Esophagus muscularis mucosa (tissue), 4 donors: ENCODE results near the gene TMA16. TPM values are rescaled to one million over a fixed set of nuclear protein-coding genes. Genes with fewer than 3 reads are reported as not detected.

Source experiments
- DNase-seq: peaks from one replicate; pipeline ENCODE4 v3.0.0-alpha.2; 2017; ENCODE audit errors: extremely low spot score
- H3K27ac ChIP-seq, 4 donors: fragments of 200-600 bp; sonication (generic); replicated peaks in 1 of 4; 1 replicate in 3 of 4; 2 replicates in 1 of 4; pipeline ENCODE4 v1.5.1; 2016 to 2019; ENCODE audit warnings: mild to moderate bottlenecking in 1 of 4
- H3K27me3 ChIP-seq, 4 donors: fragments of 200-600 bp; sonication (generic); one replicate each; pipeline versions ENCODE4 v1.5.1 to v1.6.0; 2016 to 2019
- H3K36me3 ChIP-seq, 4 donors: fragments of 200-600 bp; sonication (generic); one replicate each; pipeline ENCODE4 v1.5.1; 2016 to 2019
- H3K4me1 ChIP-seq, 4 donors: fragments of 200-600 bp; sonication (generic); one replicate each; pipeline ENCODE4 v1.5.1; 2016 to 2019
- H3K4me3 ChIP-seq, 4 donors: fragments of 200-600 bp; sonication (generic); 1 replicate in 2 of 4; 2 replicates in 2 of 4; pipeline ENCODE4 v1.5.1; 2016 to 2019; ENCODE audit warnings: mild to moderate bottlenecking in 4 of 4, moderate library complexity in 1 of 4
- H3K9me3 ChIP-seq, 4 donors: fragments of 200-600 bp; sonication (generic); 1 replicate in 3 of 4; 2 replicates in 1 of 4; pipeline ENCODE4 v1.5.1; 2016 to 2019
- CTCF ChIP-seq, 3 experiments: fragments of 200-600 bp in 2 of 3; fragments of 450-650 bp in 1 of 3; sonication (generic) in 2 of 3; IDR thresholded peaks; one replicate each; pipeline ENCODE4 v1.5.1; 2017 to 2019; ENCODE audit warnings: antibody characterized with exemption in 3 of 3, mild to moderate bottlenecking in 2 of 3, moderate library complexity in 1 of 3
- EP300 ChIP-seq: sonication (generic); formaldehyde crosslinking; IDR thresholded peaks from one replicate; pipeline ENCODE4 v1.6.1; 2017; ENCODE audit warnings: antibody characterized with exemption
- POLR2A ChIP-seq: fragments of 450-650 bp; IDR thresholded peaks from one replicate; pipeline ENCODE4 v1.6.1; 2017; ENCODE audit warnings: antibody characterized with exemption, moderate library complexity, mild to moderate bottlenecking, low read depth
- POLR2AphosphoS5 ChIP-seq, 2 donors: sonication (generic); formaldehyde crosslinking; IDR thresholded peaks; one replicate each; pipeline ENCODE4 v1.6.1; 2017; ENCODE audit warnings: antibody characterized with exemption in 2 of 2
- WGBS: methylation state at CpG from one replicate; pipeline ENCODE4 v1.1.5; 2018; 5-methylcytosine and 5-hydroxymethylcytosine counted together
- intact Hi-C: fragments of 100-400 bp; cut with DNase I; formaldehyde crosslinking; loops from one replicate; pipeline ENCODE4 v1.15.1; 2023
- total RNA-seq, 4 donors: library from RNA; depleted of rRNA; stranded (reverse); fragments of >200 nt; gene quantifications; one replicate each; pipeline versions ENCODE4 v1.1.0 to v1.2.1, GENCODE V29; 2016

Gene TMA16
- total RNA-seq, 4 donors from 2014 or later: 11.2 to 21.9 (median 16.6) TPM

- Histone ChIP-seq H3K9me3 (no peaks in the 10 kb centered on the region), H3K4me3 (no peak overlapping the region), H3K36me3 (no peaks in the 10 kb centered on the region), H3K27ac (no peak overlapping the region), H3K4me1 (no peaks in the 10 kb centered on the region), H3K27me3 (no peaks in the 10 kb centered on the region)
- intact Hi-C loops: no loop called here
- 86% methylated on average over 2 of the region's 2 CpGs for WGBS
- TF ChIP-seq POLR2AphosphoS5 (IDR thresholded peaks at IDR 0.05) (no peak), EP300 (no peak), POLR2A (no peak), CTCF (IDR thresholded peaks at IDR 0.05) (no peak)
- DNase-seq: no peak
Observed at GRCh38 chr4:163568843-163569242, 74.4 kb downstream of the TMA16 start.

Other genes with a start within 250 kb of the TMA16 start
- gene NPY1R, start 162.1 kb upstream of the TMA16 start, total RNA-seq: 1 to 10 TPM; 1.2 to 4.8 (median 2.3) TPM
- gene NPY5R, start 150.8 kb upstream of the TMA16 start, total RNA-seq: under 1 TPM in 3 of 4 donors, not detected in 1; 0.34 to 0.83 (median 0.39) TPM
- not detected for gene TKTL2, start 20.9 kb upstream of the TMA16 start, total RNA-seq